Measurements from ENCODE around the gene MINDY3.

DNA sequence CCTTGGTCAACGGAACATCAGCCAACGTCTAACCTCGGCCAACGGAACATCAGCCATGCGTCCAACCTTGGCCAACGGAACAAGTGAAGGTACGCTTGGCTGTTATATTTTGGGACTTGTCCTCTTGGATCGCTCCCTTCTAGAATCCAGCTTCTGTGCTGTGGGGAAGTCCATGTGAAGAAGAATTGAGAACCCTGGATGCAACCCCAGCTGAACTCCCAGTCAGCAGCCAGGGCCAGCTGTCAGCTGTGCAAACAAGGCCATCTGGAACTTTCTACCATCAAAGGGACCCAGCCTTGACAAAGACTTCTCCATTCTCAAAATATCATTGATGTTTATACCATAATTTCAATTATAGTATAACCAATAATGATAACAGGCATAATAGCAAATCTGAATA, 97.3 kb downstream of the MINDY3 start:
- TF ChIP-seq POLR2A (IDR thresholded peaks at IDR 0.05; ENCODE audit: low read depth, low read length), result no peak
- TF ChIP-seq POLR2AphosphoS5 (IDR thresholded peaks at IDR 0.05; ENCODE audit: low read depth, low read length), result no peak
- no peak for TF ChIP-seq TAF1 (IDR thresholded peaks at IDR 0.05; ENCODE audit: low read depth, low read length)
- no peak for TF ChIP-seq SPI1 (IDR thresholded peaks at IDR 0.05; ENCODE audit: low read depth, low read length)
